K562 (cell line): Measurements from ENCODE around the gene PSMD1. TPM values are rescaled to one million over a fixed set of nuclear protein-coding genes. Genes with fewer than 3 reads are reported as not detected.

Experiments used
- ATAC-seq: fragments of 200-7000 bp; cut with Tn5 transposase; 3 replicates; pipeline ENCODE4 v1.9.1; 2020; ENCODE audit warnings: moderate library complexity
- BruUV-seq: library from RNA; stranded (reverse); fragments of 400-500 nt; replicated peaks from 2 replicates; lab custom pipeline; 2021; lab: Mats Ljungman, UMichigan
- CTCF ChIA-PET: fragments of 300-600 bp; formaldehyde crosslinking; extraction: SDS; loops from one replicate; lab custom pipeline; 2021; ENCODE audit warnings: low intra/inter-chr PET ratio; lab: Yijun Ruan, JAX
- POLR2A ChIA-PET: fragments of 300-600, 350-650 bp; sonication (Branson Sonifier 250); formaldehyde crosslinking; extraction: SDS; loops from one replicate; lab custom pipeline; 2021; ENCODE audit warnings: antibody characterized with exemption, inconsistent platforms; lab: Yijun Ruan, JAX
- DNase-seq, 4 experiments: peaks; one replicate each; pipeline versions ENCODE4 v3.0.0 to v3.0.0-alpha.2; 2011 to 2018; ENCODE audit warnings: low spot score in 3 of 4, mixed read lengths in 3 of 4; ENCODE audit errors: extremely low read depth in 1 of 4
- FAIRE-seq: peaks from 2 replicates; lab custom pipeline; 2011; peaks lifted over from hg19 to GRCh38; lab: Jason Lieb, UNC
- H2AFZ ChIP-seq: 2 replicates; pipeline ENCODE4 v1.6.0; 2011; ENCODE audit warnings: low read depth, low read length, control low read depth, inconsistent platforms
- H3K27ac ChIP-seq: fragments of 200-600 bp; 3 replicates; pipeline ENCODE4 v1.8.0; 2011; ENCODE audit warnings: low read depth, mild to moderate bottlenecking, control low read depth, inconsistent platforms, low read length, moderate library complexity, mixed read lengths; ENCODE audit errors: extremely low read depth
- H3K27me3 ChIP-seq, 2 experiments: fragments of 300-600 bp in 1 of 2; 2 replicates in 1 of 2; 3 replicates in 1 of 2; pipeline versions ENCODE4 v1.6.0 to v1.8.0; 2011; ENCODE audit warnings: inconsistent platforms in 2 of 2, low read length in 2 of 2, mild to moderate bottlenecking in 1 of 2, mixed read lengths in 1 of 2, moderate library complexity in 1 of 2; ENCODE audit not compliant: control insufficient read depth in 2 of 2, insufficient read depth in 2 of 2
- H3K36me3 ChIP-seq: fragments of 300-600 bp; 3 replicates; pipeline ENCODE4 v1.8.0; 2011; ENCODE audit warnings: mild to moderate bottlenecking, low read length, inconsistent platforms; ENCODE audit not compliant: control insufficient read depth, insufficient read depth
- H3K4me1 ChIP-seq, 2 experiments: fragments of 200-600 bp in 1 of 2; replicated peaks in 1 of 2; 2 replicates in 1 of 2; 3 replicates in 1 of 2; pipeline versions ENCODE4 v1.5.1 to v1.8.0; 2011; ENCODE audit warnings: inconsistent platforms in 2 of 2, low read length in 2 of 2, mild to moderate bottlenecking in 1 of 2, mixed read lengths in 1 of 2, moderate library complexity in 1 of 2; ENCODE audit not compliant: control insufficient read depth in 2 of 2, insufficient read depth in 2 of 2
- H3K4me2 ChIP-seq: 2 replicates; pipeline ENCODE4 v1.6.1; 2011; ENCODE audit warnings: low read length, control low read depth, inconsistent platforms, mixed read lengths; ENCODE audit not compliant: insufficient read depth
- H3K4me3 ChIP-seq: fragments of 200-600 bp; sonication (generic), shearing (Covaris generic); 2 replicates; pipeline ENCODE4 v1.5.1; 2016; ENCODE audit warnings: control low read depth, inconsistent platforms
- H3K79me2 ChIP-seq: fragments of 200-600 bp; 3 replicates; pipeline ENCODE4 v1.8.0; 2011; ENCODE audit warnings: low read length, inconsistent platforms; ENCODE audit not compliant: control insufficient read depth, insufficient read depth
- H3K9ac ChIP-seq, 2 experiments: 2 replicates each; pipeline versions ENCODE4 v1.6.0 to v1.6.1; 2011; ENCODE audit warnings: low read depth in 2 of 2, low read length in 2 of 2, control low read depth in 1 of 2, inconsistent platforms in 1 of 2, mild to moderate bottlenecking in 1 of 2, mixed read lengths in 1 of 2; ENCODE audit not compliant: insufficient read depth in 1 of 2
- H3K9me1 ChIP-seq: one replicate; pipeline ENCODE4 v1.6.0; 2011; ENCODE audit warnings: inconsistent platforms, mild to moderate bottlenecking, low read length, moderate library complexity; ENCODE audit not compliant: control insufficient read depth, insufficient read depth
- H3K9me3 ChIP-seq: replicated peaks from 2 replicates; pipeline ENCODE4 v1.5.1; 2011; ENCODE audit warnings: low read depth, low read length, inconsistent platforms; ENCODE audit not compliant: control insufficient read depth, insufficient read depth
- H4K20me1 ChIP-seq: replicated peaks from 2 replicates; pipeline ENCODE4 v1.6.1; 2011; ENCODE audit warnings: low read length, inconsistent platforms, mixed read lengths; ENCODE audit not compliant: control insufficient read depth, insufficient read depth
- ARID2 ChIP-seq: fragments of 450-650 bp; IDR thresholded peaks from 2 replicates; pipeline ENCODE4 v1.6.1; 2017; ENCODE audit warnings: antibody characterized with exemption, mild to moderate bottlenecking
- CHD1 ChIP-seq: fragments of 200-600 bp; sonication (generic); IDR thresholded peaks from one replicate; pipeline ENCODE4 v1.6.1; 2012; ENCODE audit warnings: mild to moderate bottlenecking, moderate library complexity, low read length, inconsistent platforms
- GATA2 ChIP-seq: sonication (generic); formaldehyde crosslinking; IDR thresholded peaks from 2 replicates; pipeline ENCODE4 v1.4.0; 2020; ENCODE audit warnings: mild to moderate bottlenecking, missing genetic modification reagents
- HDAC3 ChIP-seq: fragments of 450-650 bp; IDR thresholded peaks from 2 replicates; pipeline ENCODE4 v1.6.1; 2018; ENCODE audit warnings: borderline replicate concordance, mild to moderate bottlenecking, moderate library complexity; ENCODE audit not compliant: partially characterized antibody
- HES1 ChIP-seq: fragments of 450-650 bp; IDR thresholded peaks from 2 replicates; pipeline ENCODE4 v1.6.1; 2016; ENCODE audit warnings: low read depth, mild to moderate bottlenecking, moderate library complexity
- MNT ChIP-seq, 2 experiments: fragments of 450-650 bp; conservative IDR thresholded peaks; 2 replicates each; pipeline ENCODE4 v1.6.1; 2017; ENCODE audit warnings: mild to moderate bottlenecking in 2 of 2, moderate library complexity in 2 of 2
- PKNOX1 ChIP-seq: fragments of 450-650 bp; IDR thresholded peaks from 2 replicates; pipeline ENCODE4 v1.6.1; 2016
- SIN3B ChIP-seq: fragments of 450-650 bp; IDR thresholded peaks from 2 replicates; pipeline ENCODE4 v1.6.1; 2017; ENCODE audit warnings: low read depth, mild to moderate bottlenecking, moderate library complexity
- SIX5 ChIP-seq, 2 experiments: IDR thresholded peaks; 2 replicates each; pipeline ENCODE4 v1.6.1; 2011; ENCODE audit warnings: low read length in 2 of 2, borderline replicate concordance in 1 of 2, low read depth in 1 of 2, mild to moderate bottlenecking in 1 of 2, moderate library complexity in 1 of 2; ENCODE audit not compliant: insufficient read depth in 1 of 2
- TFE3 ChIP-seq: fragments of 450-650 bp; formaldehyde crosslinking; IDR thresholded peaks from 2 replicates; pipeline ENCODE4 v1.4.0; 2020; ENCODE audit warnings: mild to moderate bottlenecking, mixed read lengths
- ZC3H4 ChIP-seq: sonication (generic); formaldehyde crosslinking; IDR thresholded peaks from 2 replicates; pipeline ENCODE4 v1.9.0; 2021; ENCODE audit warnings: missing genetic modification reagents, borderline replicate concordance
- ZNF174 ChIP-seq: fragments of 250-450 bp; sonication (Bioruptor Pico); IDR thresholded peaks from 2 replicates; pipeline ENCODE4 v1.4.0; 2020; ENCODE audit warnings: mild to moderate bottlenecking
- ZNF384 ChIP-seq: IDR thresholded peaks from 2 replicates; pipeline ENCODE4 v1.6.1; 2012; ENCODE audit warnings: low read depth, low read length, improper control_type of control experiment
- ZNF445 ChIP-seq: fragments of 250-450 bp; sonication (Bioruptor Pico); IDR thresholded peaks from 2 replicates; pipeline ENCODE4 v1.4.0; 2020; ENCODE audit warnings: low read depth, mild to moderate bottlenecking, moderate library complexity
- WGBS: fragments of 100-300 bp; shearing (Covaris generic); methylation state at CpG from one replicate; pipeline ENCODE4 v1.1.6; 2016; ENCODE audit warnings: low coverage, mixed read lengths; ENCODE audit not compliant: insufficient coverage; ENCODE audit errors: missing lambda C conversion rate; 5-methylcytosine and 5-hydroxymethylcytosine counted together
- in situ Hi-C: fragments of 300-500 bp; cut with MboI; formaldehyde crosslinking; loops from 4 replicates; pipeline ENCODE4 v1.15.0; 2018; ENCODE audit warnings: inconsistent platforms, mixed read lengths
- intact Hi-C: fragments of 100-400 bp; cut with micrococcal nuclease; formaldehyde crosslinking; loops from 2 replicates; pipeline ENCODE4 v1.14.2; 2022
- polyA plus RNA-seq, 8 experiments: library from polyadenylated mRNA; depleted of rRNA in 4 of 8; stranded (reverse) in 5 of 8; unstranded in 3 of 8; fragments of >200 nt; fragmentation: Nextera tagmentation in 2 of 8; fragmentation: Illumina TruSeq in 1 of 8; extraction: Ambion mirVana in 2 of 8; extraction: Trizol in 1 of 8; gene quantifications; 2 replicates each; pipeline versions ENCODE4 v1.2.1 to v1.2.3, GENCODE V29; 2011 to 2014; ENCODE audit warnings: inconsistent platforms in 1 of 8, missing spikeins in 1 of 8
- total RNA-seq, 7 experiments: library from RNA; depleted of rRNA in 6 of 7; stranded (reverse); fragments of >200 nt in 6 of 7; fragmentation: Illumina TruSeq in 2 of 7; extraction: Trizol in 2 of 7; gene quantifications; 2 replicates each; pipeline versions ENCODE4 v1.2.1 to v1.2.3, GENCODE V29; 2011 to 2021; ENCODE audit warnings: low replicate concordance in 1 of 7

Gene PSMD1
- total and polyA plus RNA-seq, 9 of the 15 experiments (the other 6 are each of a cell fraction or from before 2014, with no cell fraction given) = 100 to 257 (median 147) TPM

- no peaks in the 10 kb centered on the region for H4K20me1 ChIP-seq
- H3K79me2 ChIP-seq = no peaks in the 10 kb centered on the region
- in situ Hi-C loops (no loop called here), intact Hi-C loops (no loop called here)
- CTCF ChIA-PET = interaction anchor here (0.6 kb wide), 1 partner anchor 337 kb away, joined by 3 read pairs; no protein-coding TSS in a partner anchor
- no peaks in the 10 kb centered on the region for H3K9me1 ChIP-seq
- no TSS peak for BruUV-seq
- no peak overlapping the region for H3K4me2 ChIP-seq
- 86% methylated on average over 2 of the region's 2 CpGs for WGBS
- H3K9ac ChIP-seq = no peak overlapping the region
- H3K27ac ChIP-seq = no peak overlapping the region
- POLR2A ChIA-PET = interaction anchor here (0.6 kb wide), 1 partner anchor 72 kb away, joined by 3 read pairs; no protein-coding TSS in a partner anchor
- DNase-seq = no peak
- no peak overlapping the region for H3K4me3 ChIP-seq
- H3K9me3 ChIP-seq = no peaks in the 10 kb centered on the region
- TF ChIP-seq SIX5 (IDR thresholded peaks at IDR 0.05; ENCODE audit: borderline replicate concordance in 1 of 2, insufficient read depth in 1 of 2, low read depth in 1 of 2, low read length in 2 of 2) (no peak), CHD1 (no peak), MNT (conservative IDR thresholded peaks at IDR 0.05) (no peak), SIN3B (no peak), ZNF384 (no peak), HDAC3 (no peak), PKNOX1 (no peak), TFE3 (no peak), ZC3H4 (CRISPR knock-in tag) (no peak), ZNF174 (CRISPR knock-in tag) (no peak), HES1 (no peak), GATA2 (CRISPR knock-in tag) (no peak), ARID2 (no peak), ZNF445 (CRISPR knock-in tag) (no peak)
- no peaks in the 10 kb centered on the region for H3K27me3 ChIP-seq
- no peak overlapping the region for H2AFZ ChIP-seq
- no peak for FAIRE-seq
- H3K4me1 ChIP-seq = no peaks in the 10 kb centered on the region
- ATAC-seq = no peak
- H3K36me3 ChIP-seq = peaks cover 23% of the 10 kb centered on the region; the same call in 2 of the 3 replicates
These were observed 59.0 kb downstream of the PSMD1 start for GRCh38 chr2:231115651-231116050.
